ENCODE measurements around the gene PDE3A. TPM values are rescaled to one million over a fixed set of nuclear protein-coding genes. Genes with fewer than 3 reads are reported as not detected.

Gene PDE3A
- total RNA-seq, 1 donor from 2014 or later: 14.4 TPM

DNA sequence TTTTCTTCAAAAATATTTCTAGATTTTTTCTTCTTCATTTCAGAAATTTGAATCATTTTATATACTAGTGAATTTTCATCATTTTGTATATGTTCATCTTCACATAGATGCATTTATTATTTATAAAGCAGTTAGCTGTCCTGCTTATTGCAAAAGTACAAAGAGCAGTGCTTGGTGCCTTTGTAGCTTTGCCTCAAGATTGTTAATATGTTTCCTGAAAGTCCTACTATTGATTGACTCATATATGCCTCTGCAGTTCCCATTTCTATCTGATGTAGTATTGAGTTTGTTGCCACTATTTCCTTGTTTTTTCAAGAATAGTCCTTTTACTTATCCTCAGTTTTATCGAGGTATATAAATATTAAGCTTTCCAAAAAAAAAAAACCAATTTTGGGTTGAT, 89.7 kb downstream of the PDE3A start:
- DNase-seq: no peak

DNA sequence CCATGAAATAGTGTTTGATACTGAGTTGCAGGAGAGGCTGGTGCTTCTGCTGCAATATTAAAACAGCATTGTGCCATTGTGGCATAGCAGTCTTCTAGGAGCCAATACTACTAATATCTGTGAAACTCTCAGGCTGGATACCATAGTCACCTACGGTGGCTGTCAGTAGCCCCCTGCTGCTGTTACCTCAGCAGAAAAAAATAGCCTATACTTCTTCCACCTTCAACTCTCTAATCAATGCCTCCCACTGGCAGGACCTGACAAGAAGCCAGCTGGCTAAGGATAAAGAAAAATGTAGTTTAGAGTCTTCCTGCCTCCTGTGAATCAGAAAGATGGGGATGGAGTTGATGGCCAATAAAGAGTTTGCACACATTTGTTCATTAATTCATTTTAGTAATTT, 91.6 kb downstream of the PDE3A start:
- no peak for DNase-seq

DNA sequence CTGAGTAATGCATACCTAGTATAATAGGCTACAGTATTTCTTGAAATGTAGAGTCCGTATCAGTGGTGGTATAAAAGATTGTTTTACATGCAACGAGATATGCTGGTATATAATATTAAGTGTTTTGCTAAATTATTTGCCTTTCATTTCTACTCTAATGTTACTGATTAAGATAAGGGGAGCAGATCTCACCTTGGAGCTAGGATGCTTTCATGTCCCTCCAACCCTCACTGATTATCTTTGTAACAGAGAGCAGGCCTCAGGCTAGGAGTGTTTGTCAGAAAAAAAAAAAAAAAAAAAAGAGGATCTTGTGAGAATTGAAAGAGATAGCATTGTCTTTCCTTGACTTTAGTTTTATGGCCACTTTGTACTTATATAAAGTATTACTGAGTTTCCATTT, 92.6 kb downstream of the PDE3A start:
- DNase-seq: no peak

DNA sequence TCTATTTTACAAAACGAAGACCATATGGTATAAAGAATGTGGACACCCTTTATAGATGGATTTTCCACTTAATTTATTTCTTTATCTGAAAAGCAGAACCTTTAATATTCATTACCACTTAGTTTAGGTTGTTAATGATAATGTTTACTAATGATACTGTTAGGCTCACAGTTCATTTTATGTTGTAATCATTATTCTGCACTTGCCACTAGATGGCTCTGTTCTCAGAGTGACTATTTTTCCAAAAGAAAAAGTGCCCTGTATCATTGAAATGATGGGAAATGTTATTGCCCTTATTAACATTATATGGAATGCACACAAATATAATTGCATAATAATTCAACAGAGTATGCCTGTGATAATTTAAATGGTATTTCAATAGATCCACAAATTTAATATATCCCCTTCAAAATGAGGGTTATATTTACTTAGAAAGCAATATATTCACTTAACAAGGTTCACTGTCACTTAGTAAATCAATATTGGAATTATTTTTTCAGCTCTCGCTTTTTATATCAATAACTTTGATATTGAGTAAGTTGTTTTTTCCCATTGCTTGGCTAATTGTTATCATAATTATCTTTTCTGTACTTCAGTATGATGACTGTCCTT, 95.7 kb downstream of the PDE3A start:
- no peak for DNase-seq

DNA sequence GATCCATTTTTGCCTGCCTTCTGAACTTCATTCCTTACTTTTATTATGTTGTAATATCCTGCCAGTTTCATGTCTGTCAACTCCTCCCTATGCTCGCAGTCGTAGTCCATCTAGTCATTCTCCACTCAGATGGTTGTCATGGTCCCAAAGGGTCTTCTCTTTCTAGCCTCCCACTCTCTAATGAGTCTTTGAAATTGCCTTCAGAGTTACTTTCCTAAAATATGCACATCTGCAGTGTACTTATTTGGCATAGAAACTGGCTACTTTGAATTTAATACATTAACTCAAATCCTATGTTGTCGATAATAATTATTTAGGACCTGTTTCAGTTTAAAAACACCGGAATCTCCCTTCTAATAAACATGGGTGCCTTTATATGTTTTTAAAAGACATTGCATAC, 101.0 kb downstream of the PDE3A start:
- DNase-seq: no peak

DNA sequence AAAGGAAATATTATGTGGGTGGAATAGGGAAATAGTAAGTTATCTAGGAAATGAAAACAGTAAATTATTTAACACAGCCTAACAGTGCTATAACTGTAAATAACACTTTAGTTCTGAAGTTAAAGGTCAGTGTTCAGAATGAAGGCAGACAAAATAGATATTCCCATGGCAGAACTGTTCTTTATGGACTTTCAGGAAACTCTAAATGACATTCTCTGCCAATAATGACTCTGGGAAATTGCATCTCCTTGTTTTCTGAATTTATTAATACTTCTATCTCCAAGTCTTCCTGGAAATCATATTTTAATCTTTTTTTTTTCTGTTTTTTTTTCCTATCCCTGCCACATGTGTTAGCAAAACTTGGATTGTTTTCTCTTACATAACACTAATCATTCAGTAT, 101.4 kb downstream of the PDE3A start:
- DNase-seq: peak; percentile 27

DNA sequence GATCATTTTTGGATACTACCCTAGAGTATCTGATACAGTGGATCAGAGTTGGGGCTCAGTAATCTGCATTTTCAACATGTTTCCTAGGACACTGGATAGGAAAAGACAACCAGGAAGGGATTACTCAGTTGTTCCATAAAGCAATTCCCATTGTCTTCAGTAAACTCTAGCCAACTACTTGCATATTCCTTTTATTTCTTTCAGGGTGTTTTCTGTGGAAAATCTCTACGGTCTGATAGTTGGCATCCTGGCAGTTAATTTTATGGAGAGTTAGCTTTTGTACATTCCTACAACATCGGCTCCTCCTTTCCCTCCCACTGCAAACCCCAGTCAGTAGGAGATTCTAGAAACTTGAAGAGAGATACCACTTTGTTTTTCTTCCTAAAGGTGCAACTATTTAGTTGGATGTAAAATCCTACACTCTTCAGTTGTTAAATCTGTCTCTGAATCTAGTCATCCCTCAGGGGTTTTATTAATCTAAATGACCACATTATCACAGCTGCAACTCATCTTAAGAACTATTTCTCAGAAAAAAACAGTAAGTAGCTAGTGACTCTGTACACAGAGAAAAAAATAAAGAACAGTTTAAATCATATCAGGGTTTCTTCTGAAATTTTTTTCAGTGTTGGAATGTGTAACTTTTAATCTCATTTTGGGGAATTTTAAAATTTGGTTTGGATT, 103.9 kb downstream of the PDE3A start:
- DNase-seq: peak; percentile 3

DNA sequence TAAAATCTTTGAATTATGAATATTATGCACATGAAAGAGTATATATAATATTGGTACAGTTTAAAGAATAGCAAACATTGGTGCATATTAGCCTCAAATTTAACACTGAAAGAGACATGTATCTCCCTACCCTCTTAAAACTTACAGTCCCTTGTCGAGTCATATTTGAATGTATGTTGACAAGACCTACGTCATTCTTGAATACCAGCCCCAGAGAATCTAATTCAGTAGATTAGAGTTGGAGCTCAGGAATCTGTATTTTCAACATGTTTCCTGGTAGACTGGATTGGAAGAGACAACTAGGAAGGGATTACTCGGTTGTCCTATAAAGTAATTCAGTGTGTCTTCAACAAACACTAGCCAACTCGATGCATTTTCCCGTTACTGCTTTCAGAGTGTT, 104.8 kb downstream of the PDE3A start:
- no peak for DNase-seq

DNA sequence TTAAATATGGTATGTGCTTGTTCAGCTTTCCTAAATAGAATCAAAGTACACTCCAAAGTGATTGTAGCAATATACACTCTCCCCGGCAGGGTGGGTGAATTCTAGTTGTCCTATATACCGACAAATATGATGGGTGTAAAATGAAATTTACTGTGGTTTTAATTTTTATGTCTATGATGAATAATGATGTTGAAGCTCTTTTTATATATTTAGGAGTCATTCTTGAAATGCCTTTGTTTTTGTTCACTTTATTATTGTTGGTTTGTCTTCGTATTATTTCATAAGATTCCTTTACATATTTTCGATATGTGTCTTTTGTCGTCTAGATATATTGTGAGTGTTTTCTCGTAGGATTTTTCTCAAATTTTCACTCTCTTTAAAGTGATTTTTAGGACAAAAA, 105.7 kb downstream of the PDE3A start:
- DNase-seq: no peak

DNA sequence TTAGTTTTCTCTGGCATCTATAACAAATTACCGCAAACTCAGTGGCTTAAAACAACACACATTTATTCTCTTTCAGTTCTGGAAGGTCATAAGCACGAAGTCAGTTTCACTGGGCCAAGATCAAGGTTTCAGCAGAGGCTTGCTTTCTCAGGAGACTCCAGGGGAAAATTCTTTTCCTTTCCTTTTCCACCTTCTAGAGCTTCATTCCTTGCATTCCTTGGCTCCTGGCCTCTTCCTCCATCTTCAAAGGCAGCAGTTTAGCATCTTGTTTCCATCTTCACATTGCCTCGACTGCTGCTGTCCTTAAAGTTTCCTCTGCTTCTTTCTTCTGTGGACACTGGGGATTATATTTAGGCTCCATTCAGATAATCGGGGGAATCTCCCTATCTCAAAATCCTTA, 106.1 kb downstream of the PDE3A start:
- no peak for DNase-seq

DNA sequence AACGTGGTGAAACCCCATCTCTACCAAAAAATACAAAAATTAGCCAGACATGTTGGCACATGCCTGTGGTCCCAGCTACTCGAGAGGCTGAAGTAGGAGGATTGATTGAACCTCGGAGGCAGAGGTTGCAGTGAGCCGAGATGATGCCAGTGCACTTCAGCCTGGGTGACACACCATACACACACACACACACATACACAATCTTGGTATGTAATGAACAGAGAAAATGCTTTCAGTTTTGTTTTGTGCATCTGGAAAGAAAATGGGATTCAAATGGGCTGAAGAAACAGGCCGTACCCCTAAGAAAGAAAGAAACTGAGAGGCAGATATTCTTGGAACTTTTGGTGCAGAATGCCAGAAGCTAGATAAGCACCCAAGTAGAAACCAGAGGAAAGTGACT, 107.2 kb downstream of the PDE3A start:
- DNase-seq: no peak

DNA sequence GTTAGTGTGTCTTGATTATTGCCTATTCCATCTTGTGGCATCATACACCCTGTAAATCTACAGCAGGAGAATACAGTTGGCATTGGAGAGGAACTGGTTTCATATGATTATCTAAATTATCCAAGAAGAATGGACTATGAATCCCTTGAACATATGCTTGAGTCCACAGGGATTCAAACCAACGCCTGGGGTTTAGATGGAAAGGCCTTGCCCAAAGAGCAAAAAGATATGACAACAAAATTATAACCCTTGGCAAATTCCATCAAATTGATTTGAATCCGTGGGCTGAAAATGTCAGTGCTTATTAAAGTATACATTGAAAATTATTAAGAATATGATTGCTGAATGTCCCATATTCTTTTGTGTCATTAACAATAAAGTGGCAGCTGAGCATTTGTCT, 108.2 kb downstream of the PDE3A start:
- no peak for DNase-seq

DNA sequence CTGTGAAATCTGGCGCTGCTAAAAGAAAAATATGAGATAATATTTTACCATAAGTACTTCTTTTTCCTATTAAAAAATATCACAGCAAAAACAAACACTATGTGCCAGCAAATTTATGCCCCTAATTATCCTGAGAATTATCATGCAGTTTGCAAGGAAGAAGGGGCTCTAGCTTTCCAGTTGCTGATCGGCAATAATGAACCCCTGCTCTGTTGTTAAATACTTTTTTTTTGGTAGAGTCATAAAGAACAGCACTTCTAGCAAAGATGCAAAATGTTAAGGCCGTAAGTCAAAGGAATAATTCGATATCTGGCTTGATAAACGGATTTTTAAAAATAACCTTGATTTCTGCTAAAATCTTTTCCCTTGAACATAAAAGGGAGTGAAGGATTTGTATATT, 108.9 kb downstream of the PDE3A start:
- no peak for DNase-seq

DNA sequence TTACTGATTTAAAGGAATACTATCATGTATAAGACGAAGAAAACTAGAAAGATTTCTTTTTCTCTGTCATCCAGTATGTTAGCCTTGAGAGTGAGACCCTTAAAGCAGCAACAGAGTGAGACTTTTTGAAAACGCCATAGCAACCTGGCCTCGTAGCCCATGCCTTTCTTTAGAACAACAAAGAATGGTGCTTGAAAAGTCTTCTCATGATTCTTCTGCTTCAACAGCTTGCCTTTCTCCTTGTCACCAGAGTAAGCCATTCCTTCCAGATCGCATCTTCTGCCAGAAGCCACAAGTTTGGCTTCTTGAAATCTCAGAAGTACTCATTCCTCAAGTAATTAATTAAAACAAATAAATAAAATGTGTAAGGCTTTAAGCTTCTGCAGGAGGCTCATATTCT, 109.3 kb downstream of the PDE3A start:
- no peak for DNase-seq

DNA sequence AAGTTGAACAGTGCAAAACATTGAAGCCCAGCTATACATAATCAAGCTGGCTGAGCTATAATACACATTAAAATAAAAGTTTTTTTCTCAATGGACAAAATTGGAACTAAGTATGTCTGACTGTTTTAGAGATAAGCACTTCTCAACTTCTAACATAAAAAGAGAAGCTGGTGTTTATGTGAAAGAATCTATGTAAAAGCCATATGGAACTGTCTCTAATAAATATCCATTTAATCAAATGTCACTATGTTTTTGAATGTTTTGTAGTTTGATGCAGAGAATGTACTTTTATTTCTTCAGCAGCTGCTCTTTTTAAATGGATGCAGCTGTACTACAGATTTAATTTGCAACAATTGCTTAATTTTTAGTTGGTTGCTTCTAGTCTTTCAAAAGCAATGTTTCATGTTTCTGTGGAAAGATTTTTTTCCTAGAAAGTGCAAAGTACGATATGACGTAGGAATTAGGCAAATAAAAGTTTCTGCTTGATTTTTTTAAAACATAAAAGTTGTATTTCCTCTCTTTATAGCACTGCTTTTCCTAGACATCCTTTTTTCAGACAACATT, 114.2 kb downstream of the PDE3A start:
- DNase-seq: peak; percentile 31

DNA sequence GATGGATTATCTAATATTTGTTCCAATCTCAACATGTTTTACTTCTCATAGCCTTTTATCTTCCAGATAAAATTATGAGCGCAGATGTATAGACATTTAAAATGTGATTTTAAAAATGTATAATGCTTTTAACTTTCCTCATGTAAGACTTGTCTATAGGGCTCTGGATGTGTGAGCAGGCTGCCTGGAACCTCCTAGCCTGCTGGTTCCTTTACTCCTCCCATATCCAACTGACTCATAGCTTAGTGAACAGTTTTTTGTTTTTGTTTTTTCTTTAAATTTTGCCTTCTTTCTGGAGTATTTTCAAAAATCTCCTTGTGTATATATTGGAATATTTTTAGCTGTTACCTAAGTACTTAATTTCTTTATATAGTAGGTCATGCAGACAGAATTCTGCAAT, 115.4 kb downstream of the PDE3A start:
- no peak for DNase-seq

DNA sequence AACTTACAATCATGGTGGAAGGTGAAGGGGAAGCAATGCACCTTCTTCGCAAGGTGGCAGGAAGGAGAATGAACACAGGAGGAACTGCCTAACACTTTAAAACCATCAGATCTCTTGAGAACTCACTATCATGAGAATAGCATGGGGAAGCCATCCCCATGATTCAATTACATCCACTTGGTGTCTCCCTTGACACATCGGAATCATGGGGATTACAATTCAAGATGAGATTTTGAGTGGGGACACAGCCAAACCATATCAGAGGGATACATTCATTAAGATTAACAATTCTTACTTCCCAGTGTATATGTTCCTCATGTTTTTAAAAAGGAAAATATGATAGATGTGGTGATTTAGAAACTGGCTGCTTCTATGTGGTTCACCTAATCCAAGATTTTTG, 117.9 kb downstream of the PDE3A start:
- no peak for DNase-seq

DNA sequence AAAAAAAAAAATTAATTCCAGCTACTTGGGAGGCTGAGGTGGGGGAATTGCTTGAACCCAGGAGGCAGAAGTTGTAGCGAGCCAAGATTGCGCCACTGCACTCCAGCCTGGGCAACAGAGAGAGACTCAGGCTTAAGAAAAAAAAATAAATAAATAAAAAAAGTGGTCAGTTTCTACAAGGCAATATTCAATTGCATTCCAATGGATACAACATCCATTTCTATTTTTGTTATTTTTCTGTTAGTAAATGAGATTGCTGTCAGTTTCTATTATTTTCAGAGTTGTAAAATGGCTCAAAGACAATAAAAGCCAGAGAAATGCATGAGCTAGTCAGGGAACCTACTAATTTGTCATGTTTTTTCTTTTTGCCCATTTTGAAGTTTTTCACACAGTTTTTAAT, 119.2 kb downstream of the PDE3A start:
- DNase-seq: no peak

DNA sequence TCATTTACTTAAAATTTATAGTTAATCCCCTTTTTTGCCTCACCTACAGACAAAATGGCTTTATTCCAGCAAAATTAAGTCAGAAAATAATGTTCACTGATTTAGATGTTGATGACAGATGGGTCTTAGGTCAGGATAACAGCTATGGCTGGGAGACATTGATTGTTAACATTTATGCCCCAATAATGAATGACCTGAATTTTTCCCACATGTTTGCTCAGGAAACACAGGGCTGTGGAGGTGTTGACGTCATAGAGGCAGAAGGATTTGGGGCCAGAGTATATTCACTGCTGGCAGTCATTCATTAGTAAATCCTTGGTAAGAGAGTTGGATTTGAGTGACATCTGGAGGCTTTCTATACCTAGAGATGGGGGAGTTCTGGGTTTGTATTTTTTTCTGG, 121.3 kb downstream of the PDE3A start:
- DNase-seq: no peak

DNA sequence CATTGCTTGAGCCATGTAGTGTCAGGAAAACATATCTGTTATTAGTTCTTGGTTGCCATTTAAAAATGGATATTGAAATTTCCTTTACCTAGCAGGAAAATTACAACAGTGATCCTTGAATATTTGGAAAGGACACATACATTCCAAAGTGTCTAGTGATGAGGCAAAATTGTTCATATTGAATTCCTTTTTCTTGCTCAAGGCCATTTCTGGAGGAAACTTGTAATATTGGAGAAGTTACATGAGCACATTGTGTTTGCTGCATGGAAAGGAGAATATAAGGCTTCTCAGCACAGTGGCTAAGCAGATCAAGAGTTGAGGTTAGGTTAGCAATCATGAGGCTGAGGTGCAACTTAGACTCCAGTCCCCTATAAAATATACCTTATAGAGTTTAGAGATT, 121.9 kb downstream of the PDE3A start:
- DNase-seq: no peak

DNA sequence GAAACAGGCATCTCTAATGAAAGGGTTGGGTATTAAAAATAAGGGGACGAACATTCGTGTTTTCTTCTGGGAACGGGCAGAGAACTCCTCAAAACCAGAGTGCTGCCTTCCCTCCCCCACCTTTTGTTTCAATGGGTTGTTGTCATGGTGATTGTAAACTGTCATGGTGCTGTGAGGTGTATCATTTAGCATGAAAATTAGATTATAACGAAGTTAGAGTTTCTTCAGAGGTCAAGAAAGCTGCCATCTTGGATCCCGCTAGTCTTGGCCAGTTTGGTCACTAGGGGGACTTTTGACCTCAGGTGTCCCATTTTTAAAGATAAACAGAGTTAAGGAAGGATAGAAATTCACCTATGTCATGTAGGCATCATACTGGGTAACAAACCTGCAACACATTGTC, 123.0 kb downstream of the PDE3A start:
- no peak for DNase-seq

DNA sequence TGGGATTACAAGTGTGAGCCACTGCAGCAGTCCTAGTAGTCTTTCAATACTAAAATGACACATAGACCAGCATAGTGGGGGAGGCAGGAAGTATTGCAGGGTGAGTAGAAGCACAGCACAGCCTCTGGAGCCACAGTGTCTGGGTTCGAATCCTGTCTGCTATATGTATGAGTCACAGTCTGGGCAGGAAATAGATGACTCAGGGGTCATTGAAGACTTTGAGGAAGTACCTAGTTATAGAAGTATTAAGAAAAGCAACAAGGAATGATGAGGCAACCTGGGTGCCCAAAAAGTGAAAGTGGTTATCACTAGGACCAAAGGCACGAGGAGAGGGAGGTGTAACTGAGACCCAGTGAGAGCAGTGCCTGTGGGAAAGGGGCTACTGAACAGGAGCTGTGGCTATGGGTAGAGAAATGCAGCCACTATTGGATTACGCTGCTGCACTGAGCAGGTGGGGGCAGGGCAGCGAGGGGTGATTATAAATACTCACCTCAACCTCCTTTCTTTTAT, 124.0 kb downstream of the PDE3A start:
- no peak for DNase-seq

DNA sequence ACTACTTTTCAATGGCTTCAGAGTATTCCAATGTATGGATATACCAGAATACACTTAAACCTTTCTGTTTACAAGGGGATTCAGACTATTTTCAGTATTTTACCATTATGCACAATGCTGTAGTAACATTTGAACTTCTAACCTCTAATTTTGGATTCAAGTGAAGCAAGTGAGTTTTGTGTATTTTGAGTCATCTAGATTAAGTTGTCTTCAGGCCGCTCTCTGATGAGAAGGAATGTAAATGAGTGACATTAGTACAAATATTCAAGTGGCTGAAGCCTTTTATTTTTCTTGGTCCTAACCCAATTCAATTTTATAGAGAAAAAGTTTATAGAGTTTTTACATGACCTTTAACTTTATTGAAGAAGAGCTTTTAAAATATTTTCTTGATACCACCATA, 125.6 kb downstream of the PDE3A start:
- DNase-seq: no peak

DNA sequence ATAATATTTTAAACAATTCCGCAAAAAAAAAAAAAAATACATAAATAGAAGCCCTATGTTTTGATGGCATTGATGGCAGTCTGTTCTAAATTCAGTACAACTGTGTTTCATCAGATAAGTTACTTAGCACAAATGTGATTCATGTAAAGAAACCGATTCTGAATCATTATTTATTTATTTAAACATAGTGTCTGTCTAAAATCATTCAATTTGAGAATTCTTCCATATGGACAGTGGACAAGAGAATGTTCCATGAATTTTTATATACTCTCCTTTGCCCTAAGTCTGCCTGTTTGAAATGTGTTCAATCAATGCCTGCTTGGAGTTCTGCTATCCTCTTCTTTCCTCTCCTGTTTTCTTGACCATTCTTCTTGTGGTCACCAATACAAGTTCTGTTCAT, 126.5 kb downstream of the PDE3A start:
- DNase-seq: no peak

All from skin of body (tissue), 2 donors.